Prostate gland (tissue), 2 donors: Measurements from ENCODE around the gene HMGCS1.

Experiments used
- CTCF ChIP-seq, 4 experiments: fragments of 200-600 bp in 2 of 4; fragments of 450-650 bp in 2 of 4; sonication (generic) in 2 of 4; IDR thresholded peaks; 1 replicate in 3 of 4; 2 replicates in 1 of 4; pipeline ENCODE4 v1.5.1; 2016 to 2019; ENCODE audit warnings: antibody characterized with exemption in 4 of 4, mild to moderate bottlenecking in 2 of 4, moderate library complexity in 2 of 4
- POLR2A ChIP-seq: fragments of 450-650 bp; IDR thresholded peaks from one replicate; pipeline ENCODE4 v1.6.1; 2016; ENCODE audit warnings: antibody characterized with exemption, mild to moderate bottlenecking
- POLR2AphosphoS5 ChIP-seq: sonication (generic); formaldehyde crosslinking; IDR thresholded peaks from one replicate; pipeline ENCODE4 v1.6.1; 2017; ENCODE audit warnings: antibody characterized with exemption

GRCh38 chr5:43258116-43258515, 55.1 kb downstream of the HMGCS1 start:
- no peak for TF ChIP-seq POLR2A
- no peak for TF ChIP-seq CTCF (IDR thresholded peaks at IDR 0.05)
- TF ChIP-seq POLR2AphosphoS5, result no peak
